ENCODE data around the gene AFAP1. TPM values are rescaled to one million over a fixed set of nuclear protein-coding genes. Genes with fewer than 3 reads are reported as not detected.

Gene AFAP1
- total and polyA plus RNA-seq, 2 donors from 2014 or later = 2.6 to 26.3 TPM

DNA sequence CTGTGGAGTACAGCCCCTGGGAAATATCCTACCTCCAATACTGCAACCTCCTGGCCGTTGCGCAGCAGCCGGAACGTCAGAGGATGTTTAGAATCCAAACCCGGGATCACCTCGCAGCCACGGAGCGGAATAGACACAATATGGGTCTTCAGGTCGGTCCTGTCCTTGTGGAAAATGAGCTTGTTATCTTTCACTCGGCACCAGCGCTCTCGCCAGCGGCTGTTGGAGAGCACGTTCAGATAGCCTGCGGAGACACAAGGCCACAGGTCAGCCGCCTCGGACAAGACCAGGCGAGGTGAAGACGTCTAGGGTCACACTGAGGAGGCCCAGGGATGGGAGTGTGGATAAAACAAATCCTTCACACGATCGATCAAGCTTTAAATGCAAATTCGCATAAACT lies 139.3 kb downstream of the AFAP1 start:
- intact Hi-C loops (cut with DNase I) = loop anchor here (10.0 kb wide), 1 partner anchor 184 kb away; no protein-coding TSS in a partner anchor
- no peaks in the 10 kb centered on the region for H3K27me3 ChIP-seq (ENCODE audit: control insufficient read depth, insufficient read depth, low read length)
- H3K4me1 ChIP-seq (ENCODE audit: control insufficient read depth in 2 of 3, insufficient read depth in 2 of 3, low read depth in 1 of 3, low read length in 3 of 3) = peaks cover 4 to 11% (median 8%) of the 10 kb centered on the region in 3 donors
- H3K27ac ChIP-seq (ENCODE audit: low read depth in 2 of 2, low read length in 2 of 2) = no peak overlapping the region
- H3K9me3 ChIP-seq (ENCODE audit: control insufficient read depth in 2 of 3, insufficient read depth in 1 of 3, low read length in 3 of 3) = no peaks in the 10 kb centered on the region
- no peak overlapping the region for H3K4me3 ChIP-seq (ENCODE audit: low read length in 3 of 3)
- DNase-seq (peak in 1 of 5 donors; percentile 22), FAIRE-seq (no peak)
- peaks cover 0 to 4% (median 2%) of the 10 kb centered on the region in 3 donors for H3K36me3 ChIP-seq (ENCODE audit: control insufficient read depth in 2 of 3, insufficient read depth in 3 of 3, low read length in 3 of 3)
- TF ChIP-seq, protein P1, sequence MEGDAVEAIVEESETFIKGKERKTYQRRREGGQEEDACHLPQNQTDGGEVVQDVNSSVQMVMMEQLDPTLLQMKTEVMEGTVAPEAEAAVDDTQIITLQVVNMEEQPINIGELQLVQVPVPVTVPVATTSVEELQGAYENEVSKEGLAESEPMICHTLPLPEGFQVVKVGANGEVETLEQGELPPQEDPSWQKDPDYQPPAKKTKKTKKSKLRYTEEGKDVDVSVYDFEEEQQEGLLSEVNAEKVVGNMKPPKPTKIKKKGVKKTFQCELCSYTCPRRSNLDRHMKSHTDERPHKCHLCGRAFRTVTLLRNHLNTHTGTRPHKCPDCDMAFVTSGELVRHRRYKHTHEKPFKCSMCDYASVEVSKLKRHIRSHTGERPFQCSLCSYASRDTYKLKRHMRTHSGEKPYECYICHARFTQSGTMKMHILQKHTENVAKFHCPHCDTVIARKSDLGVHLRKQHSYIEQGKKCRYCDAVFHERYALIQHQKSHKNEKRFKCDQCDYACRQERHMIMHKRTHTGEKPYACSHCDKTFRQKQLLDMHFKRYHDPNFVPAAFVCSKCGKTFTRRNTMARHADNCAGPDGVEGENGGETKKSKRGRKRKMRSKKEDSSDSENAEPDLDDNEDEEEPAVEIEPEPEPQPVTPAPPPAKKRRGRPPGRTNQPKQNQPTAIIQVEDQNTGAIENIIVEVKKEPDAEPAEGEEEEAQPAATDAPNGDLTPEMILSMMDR (IDR thresholded peaks at IDR 0.05; ENCODE audit: borderline replicate concordance, extremely low read depth, insufficient read depth) = no peak
- no peak overlapping the region for H3K9ac ChIP-seq (ENCODE audit: low read length in 3 of 3)

DNA sequence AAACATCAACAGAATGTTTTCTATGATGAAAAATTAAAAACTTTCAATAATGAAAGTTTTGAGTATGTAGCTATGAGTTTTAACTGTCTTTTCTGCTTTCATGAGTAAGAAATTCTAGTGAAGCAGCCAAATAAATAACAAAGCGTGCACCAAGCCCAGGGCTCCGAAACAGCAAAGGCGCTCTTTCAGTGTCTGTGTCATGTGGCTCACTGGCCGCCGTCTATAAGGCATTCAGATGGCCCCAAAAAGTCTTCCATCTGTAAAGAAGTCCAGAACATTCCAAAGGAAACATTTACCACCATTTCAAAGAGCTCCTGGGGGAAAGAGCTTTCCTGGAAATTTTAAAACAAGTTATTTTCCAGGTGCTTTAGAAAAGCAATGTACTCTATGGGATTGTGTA lies 139.9 kb downstream of the AFAP1 start:
- TF ChIP-seq, protein P1 (IDR thresholded peaks at IDR 0.05; ENCODE audit: borderline replicate concordance, extremely low read depth, insufficient read depth) = no peak
- intact Hi-C loops (cut with DNase I) = loop anchor here (10.0 kb wide), 1 partner anchor 185 kb away; no protein-coding TSS in a partner anchor
- no peak for FAIRE-seq

DNA sequence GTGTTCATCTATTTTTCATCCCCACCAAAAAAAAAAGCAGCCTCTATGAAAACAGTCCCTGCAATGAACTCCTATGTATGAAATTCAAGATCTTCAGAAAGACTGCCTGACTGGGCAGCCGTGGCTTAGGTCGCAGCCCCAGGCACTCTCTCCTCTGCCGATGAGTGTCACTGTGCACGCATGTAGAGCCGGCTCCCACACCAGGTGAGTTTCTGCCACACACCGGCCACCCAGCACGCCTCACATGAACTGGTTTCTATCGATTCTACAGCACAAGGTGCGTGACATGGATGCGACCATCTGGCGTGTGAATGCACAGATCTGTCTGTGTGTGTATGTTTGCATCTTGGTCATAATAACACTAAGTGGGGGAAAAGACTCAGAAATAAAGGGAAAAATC lies 140.4 kb downstream of the AFAP1 start:
- intact Hi-C loops (cut with DNase I) = no loop called here
- DNase-seq = peak in 1 of 5 donors; percentile 42

More for the DNA sequence above, 139.9 kb downstream of the AFAP1 start:
- peaks cover 0 to 4% (median 2%) of the 10 kb centered on the region in 3 donors for H3K36me3 ChIP-seq (ENCODE audit: control insufficient read depth in 2 of 3, insufficient read depth in 3 of 3, low read length in 3 of 3)
- peaks cover 1 to 4% (median 2%) of the 10 kb centered on the region in 3 donors for H3K4me1 ChIP-seq (ENCODE audit: control insufficient read depth in 2 of 3, insufficient read depth in 2 of 3, low read depth in 1 of 3, low read length in 3 of 3)
- H3K9ac ChIP-seq (ENCODE audit: low read length in 3 of 3) = no peak overlapping the region
- H3K4me3 ChIP-seq (ENCODE audit: low read length in 3 of 3) = no peak overlapping the region
- no peaks in the 10 kb centered on the region for H3K27me3 ChIP-seq (ENCODE audit: control insufficient read depth, insufficient read depth, low read length)
- H3K9me3 ChIP-seq (ENCODE audit: control insufficient read depth in 2 of 3, insufficient read depth in 1 of 3, low read length in 3 of 3) = no peaks in the 10 kb centered on the region
- no peak overlapping the region for H3K27ac ChIP-seq (ENCODE audit: low read depth in 2 of 2, low read length in 2 of 2)
- no peak for DNase-seq

More for the DNA sequence above, 140.4 kb downstream of the AFAP1 start:
- H3K27ac ChIP-seq (ENCODE audit: low read depth in 2 of 2, low read length in 2 of 2) = no peak overlapping the region
- TF ChIP-seq, protein P1 (IDR thresholded peaks at IDR 0.05; ENCODE audit: borderline replicate concordance, extremely low read depth, insufficient read depth) = no peak
- H3K36me3 ChIP-seq (ENCODE audit: control insufficient read depth in 2 of 3, insufficient read depth in 3 of 3, low read length in 3 of 3) = peaks cover 0 to 4% (median 2%) of the 10 kb centered on the region in 3 donors
- H3K27me3 ChIP-seq (ENCODE audit: control insufficient read depth, insufficient read depth, low read length) = no peaks in the 10 kb centered on the region
- H3K9ac ChIP-seq (ENCODE audit: low read length in 3 of 3) = no peak overlapping the region
- H3K4me3 ChIP-seq (ENCODE audit: low read length in 3 of 3) = no peak overlapping the region
- no peak for FAIRE-seq
- H3K9me3 ChIP-seq (ENCODE audit: control insufficient read depth in 2 of 3, insufficient read depth in 1 of 3, low read length in 3 of 3) = no peaks in the 10 kb centered on the region
- H3K4me1 ChIP-seq (ENCODE audit: control insufficient read depth in 2 of 3, insufficient read depth in 2 of 3, low read depth in 1 of 3, low read length in 3 of 3) = peaks cover 0 to 2% (median 0%) of the 10 kb centered on the region in 3 donors

Measured in kidney (tissue), 14 donors.